ENCODE results near the gene DNAH6.

DNA sequence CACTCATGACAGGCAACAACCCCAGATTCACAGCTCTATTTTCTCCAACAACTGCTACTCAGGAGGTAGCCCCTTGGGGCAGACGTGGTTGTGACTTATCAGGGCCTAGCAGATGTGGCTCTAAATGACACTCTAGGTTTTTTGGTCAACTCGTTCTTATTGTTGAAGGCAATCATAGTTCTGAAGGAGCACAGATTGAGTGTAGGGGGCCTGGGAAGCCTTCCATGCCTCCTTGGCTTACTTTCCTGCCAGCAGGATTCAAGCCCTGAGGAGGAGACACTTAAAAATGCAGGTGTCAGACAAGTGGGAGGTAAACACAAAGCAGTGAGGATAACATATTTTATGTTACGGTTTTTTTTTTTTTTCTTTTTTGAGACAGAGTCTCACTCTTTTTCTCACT, 33.7 kb upstream of the DNAH6 start:
- TF ChIP-seq, protein P1, sequence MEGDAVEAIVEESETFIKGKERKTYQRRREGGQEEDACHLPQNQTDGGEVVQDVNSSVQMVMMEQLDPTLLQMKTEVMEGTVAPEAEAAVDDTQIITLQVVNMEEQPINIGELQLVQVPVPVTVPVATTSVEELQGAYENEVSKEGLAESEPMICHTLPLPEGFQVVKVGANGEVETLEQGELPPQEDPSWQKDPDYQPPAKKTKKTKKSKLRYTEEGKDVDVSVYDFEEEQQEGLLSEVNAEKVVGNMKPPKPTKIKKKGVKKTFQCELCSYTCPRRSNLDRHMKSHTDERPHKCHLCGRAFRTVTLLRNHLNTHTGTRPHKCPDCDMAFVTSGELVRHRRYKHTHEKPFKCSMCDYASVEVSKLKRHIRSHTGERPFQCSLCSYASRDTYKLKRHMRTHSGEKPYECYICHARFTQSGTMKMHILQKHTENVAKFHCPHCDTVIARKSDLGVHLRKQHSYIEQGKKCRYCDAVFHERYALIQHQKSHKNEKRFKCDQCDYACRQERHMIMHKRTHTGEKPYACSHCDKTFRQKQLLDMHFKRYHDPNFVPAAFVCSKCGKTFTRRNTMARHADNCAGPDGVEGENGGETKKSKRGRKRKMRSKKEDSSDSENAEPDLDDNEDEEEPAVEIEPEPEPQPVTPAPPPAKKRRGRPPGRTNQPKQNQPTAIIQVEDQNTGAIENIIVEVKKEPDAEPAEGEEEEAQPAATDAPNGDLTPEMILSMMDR (IDR thresholded peaks at IDR 0.05) = no peak
- TF ChIP-seq POLR2AphosphoS5 (IDR thresholded peaks at IDR 0.05) = no peak
- no peak for TF ChIP-seq POLR2A (IDR thresholded peaks at IDR 0.05)
